Hematopoietic multipotent progenitor cell (in vitro differentiated cells): ENCODE data around the gene OR2T8. TPM values are rescaled to one million over a fixed set of nuclear protein-coding genes. Genes with fewer than 3 reads are reported as not detected.

Source experiments
- DNase-seq, 3 donors: peaks; one replicate each; pipeline ENCODE4 v3.0.0-alpha.2; 2011 to 2015; ENCODE audit warnings: low read depth in 2 of 3, low spot score in 2 of 3
- total RNA-seq: library from RNA; depleted of rRNA; stranded (reverse); fragments of >200 nt; gene quantifications from one replicate; pipeline ENCODE4 v1.2.3, GENCODE V29; 2012

Gene OR2T8, protein sequence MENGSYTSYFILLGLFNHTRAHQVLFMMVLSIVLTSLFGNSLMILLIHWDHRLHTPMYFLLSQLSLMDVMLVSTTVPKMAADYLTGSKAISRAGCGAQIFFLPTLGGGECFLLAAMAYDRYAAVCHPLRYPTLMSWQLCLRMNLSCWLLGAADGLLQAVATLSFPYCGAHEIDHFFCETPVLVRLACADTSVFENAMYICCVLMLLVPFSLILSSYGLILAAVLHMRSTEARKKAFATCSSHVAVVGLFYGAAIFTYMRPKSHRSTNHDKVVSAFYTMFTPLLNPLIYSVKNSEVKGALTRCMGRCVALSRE
- 1.6 TPM for total RNA-seq

DNA sequence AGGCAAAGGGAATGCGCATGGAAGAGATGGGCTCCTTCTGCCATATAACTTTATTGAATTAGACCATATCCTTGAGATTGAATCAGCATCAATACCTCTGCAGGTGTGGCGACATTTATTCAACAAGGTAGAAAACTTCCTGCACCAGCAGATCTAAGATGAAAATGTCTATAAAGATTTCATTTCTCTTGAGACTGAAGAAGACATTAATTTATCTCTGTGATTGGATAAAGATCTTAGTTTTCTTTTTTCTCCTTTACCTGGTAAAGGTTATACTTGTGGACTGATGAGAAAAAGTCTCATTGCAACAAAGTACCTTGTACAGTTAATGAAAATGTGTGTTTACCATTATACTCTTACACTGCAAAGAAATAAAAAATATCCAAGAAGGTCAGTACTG, at the start of gene OR2T8:
TSS of gene OR2T8 (plus strand) at position 301 of the 400 bp plus-strand sequence. CDS start 766 bp downstream, outside the sequence.
- DNase-seq, result no peak

GRCh38 chr1:247883346-247883745, 36.7 kb upstream of the OR2T8 start:
- no peak for DNase-seq

DNA sequence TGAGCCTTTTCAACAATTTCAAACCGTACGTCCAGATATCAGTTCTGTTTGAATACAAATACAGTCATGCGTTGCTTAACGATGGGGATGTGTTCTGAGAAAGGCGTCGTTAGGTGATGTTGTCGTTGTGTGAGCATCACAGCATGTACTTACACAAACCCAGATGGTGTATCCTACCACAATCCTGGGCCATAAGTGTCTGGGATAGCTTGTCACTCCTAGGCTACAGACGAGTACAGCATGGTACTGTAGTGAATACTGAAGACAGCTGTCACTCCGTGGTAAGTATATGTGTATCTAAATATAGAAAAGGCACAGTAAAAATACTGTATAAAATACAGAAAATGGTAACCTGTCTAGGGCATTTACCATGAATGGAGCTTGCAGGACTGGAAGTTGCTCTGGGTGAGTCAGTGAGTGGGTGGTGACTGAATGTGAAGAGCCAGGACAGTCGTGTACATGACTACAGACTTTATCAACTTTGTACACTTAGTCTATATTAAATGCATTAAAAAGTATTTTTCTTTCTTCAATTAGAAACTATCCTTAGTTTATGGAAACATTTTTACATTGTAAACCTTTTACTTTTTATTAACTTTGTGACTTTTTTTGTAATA, 35.1 kb upstream of the OR2T8 start:
- DNase-seq, result no peak

GRCh38 chr1:247895163-247895637, 24.9 kb upstream of the OR2T8 start, which contains the start of gene OR2W3:
OR2W3 (plus strand) TSS chr1:247895587; CDS start chr1:247895587, 0 bp downstream.
- DNase-seq, result no peak

GRCh38 chr1:247895976-247896375, 24.1 kb upstream of the OR2T8 start:
- no peak for DNase-seq

GRCh38 chr1:247904122-247904521, 15.9 kb upstream of the OR2T8 start:
- no peak for DNase-seq

DNA sequence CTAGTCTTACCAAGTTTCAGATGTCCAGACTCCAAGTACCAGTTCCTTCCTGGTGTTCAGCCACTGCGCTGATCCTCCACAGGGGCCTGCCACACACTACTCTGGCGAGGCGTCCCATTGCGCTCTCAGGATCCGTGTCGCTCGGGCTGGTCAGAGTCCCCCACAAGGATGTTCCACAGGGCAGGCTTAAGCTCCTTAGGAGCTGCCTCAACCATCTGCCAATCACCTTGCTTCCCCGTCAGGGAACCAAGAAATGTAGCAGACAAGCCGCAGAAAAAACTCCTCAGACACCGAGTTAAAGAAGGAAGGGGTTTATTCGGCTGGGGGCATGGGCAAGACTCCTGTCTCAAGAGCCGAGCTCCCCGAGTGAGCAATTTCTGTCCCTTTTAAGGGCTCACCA, 14.9 kb upstream of the OR2T8 start:
- no peak for DNase-seq

DNA sequence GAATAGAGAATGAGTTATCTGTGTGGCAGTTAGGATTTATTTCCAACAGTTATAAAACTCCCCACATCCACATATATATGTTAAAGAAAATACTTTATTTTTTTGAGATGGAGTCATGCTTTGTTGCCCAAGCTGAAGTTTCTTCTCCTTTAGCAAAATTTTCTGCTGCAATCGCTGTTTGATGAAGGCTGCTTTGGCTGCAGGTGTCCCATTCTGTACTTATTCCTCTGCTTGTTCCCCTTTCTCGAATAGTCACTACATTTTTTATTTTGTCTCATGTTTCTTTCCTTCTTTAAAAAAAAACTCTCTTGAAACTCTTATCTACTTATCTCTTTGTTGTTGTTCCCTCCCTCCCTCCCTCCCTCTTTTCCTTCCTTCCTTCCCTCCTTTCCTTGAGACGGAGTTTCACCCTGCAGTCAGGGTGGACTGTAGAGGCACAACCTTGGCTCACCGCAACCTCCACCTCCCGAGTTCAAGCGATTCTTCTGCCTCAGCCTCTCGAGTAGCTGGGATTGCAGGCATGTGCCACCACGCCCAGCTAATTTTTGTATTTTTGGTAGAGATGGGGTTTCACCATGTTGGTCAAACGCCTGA, 14.0 kb upstream of the OR2T8 start:
- peak in 2 of 3 donors; percentile 23 to 46 for DNase-seq

DNA sequence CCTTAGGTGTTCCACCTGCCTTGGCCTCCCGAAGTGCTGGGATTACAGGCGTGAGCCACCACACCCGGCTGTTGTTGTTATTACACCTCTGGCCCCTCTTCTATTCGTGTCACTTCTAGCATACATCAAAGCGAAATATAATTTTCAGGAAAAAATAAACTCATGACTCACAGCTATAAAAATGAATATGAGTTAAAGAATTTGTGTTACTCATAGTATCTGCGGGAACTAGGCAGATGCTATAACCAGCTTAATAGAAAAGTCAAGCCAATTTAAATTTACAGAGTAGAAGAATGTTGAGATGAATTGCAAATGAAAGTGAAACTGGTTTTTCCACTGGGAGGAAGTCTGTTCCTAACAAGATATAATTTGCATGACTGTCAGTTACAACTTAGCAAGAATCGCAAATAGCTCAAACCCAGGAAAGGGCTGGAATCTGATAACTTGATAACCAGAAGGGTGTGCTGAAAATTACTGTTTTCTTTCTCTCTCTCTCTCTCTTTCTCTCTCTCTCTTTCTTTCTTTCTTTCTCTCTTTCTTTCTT, 13.5 kb upstream of the OR2T8 start:
- peak in 2 of 3 donors; percentile 92 to 97 for DNase-seq

DNA sequence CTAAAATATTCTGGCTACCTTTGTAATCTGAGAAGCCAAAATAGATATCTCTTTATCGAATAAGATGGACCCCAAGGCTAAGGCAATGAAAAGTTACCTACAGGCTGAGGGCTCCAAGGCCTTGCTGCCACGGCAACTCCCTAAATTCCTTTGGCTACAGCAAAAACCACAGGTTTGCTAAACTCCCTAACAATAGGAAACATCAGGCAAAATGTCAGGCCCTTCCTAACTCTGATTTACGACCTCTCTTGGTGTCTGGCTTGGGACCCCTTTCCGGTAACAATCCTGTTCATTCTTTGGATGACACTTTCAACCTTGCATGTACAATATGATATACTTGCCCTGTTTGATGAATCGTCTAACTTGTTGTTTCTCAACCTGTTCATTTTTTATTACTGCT, 11.3 kb upstream of the OR2T8 start:
- DNase-seq, result peak in 2 of 3 donors; percentile 51 to 75

DNA sequence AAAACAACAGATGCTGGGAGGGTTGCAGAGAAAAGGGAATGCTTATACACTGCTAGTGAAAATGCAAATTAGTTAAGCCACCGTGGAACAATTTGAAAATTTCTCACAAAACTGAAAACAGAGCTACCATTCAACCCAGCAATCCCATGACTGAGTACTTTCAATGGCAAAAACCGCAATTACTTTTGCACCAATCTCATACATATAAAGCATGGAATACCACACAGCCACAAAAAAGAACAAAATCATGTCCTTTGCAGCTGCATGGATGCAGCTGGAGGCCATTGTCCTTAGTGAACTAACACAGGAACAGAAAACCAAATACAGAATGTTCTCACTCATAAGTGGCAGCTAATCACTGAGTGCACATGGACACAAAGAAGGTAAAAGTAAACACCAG, 6.3 kb upstream of the OR2T8 start:
- no peak for DNase-seq

DNA sequence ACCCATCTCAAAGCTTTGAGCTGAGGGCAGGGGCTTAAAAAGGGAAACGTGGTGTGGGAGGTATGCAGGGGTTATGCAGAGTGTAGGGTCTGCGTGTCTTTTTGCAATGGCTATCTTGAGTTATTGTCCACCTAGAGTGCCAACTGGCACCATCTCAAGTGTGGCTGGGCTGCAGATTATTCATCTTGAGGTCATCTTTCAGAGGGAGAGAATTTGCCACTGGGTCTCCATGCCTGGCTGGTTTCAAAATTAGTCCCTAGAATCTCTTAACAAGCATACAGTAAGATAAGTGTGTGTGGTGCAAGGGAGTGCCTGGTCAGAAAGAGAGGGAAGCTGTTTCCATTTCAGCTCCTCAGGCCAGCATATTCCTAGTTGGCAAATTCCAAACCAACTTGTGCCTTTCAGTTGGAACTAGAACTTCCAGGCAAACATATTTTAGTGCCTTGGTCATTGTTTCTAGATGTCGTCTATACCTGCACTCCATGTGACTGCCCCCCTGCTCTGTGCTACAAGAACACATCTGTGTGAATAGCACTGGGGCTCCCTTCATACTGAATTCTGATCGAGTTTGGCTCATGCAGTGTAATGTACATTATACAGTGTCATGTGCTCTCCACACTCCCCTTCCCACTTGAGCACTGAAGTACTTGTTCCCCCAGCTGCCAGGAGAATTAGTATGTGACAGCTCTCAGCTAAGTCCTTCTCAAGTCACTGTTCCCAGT, 5.0 kb upstream of the OR2T8 start:
- peak in 1 of 3 donors; percentile 9 for DNase-seq

DNA sequence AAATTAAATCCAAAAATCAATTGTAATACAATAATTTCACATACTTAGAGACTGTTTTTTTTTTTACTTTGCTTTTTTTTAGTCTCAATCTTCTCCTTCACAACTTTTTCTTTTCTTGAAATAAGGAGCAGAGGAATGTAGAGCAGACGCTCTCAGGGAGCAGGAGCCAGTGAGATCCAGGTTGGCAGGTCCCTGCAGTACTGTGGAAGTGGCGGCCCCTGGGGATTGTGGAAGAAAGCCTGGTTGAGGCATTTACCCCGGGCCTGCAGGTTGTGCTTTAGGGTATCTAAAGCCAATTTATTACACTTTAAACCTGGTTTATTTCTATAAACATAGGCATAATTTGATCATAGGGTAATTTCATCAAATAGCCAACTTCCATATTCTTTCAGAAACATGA, 3.9 kb downstream of the OR2T8 start:
- no peak for DNase-seq

GRCh38 chr1:247924868-247925267, 4.8 kb downstream of the OR2T8 start, which contains the start of gene OR2AJ1:
OR2AJ1 (plus strand) TSS chr1:247924889; CDS start chr1:247933769, 8,880 bp downstream.
- DNase-seq, result no peak

DNA sequence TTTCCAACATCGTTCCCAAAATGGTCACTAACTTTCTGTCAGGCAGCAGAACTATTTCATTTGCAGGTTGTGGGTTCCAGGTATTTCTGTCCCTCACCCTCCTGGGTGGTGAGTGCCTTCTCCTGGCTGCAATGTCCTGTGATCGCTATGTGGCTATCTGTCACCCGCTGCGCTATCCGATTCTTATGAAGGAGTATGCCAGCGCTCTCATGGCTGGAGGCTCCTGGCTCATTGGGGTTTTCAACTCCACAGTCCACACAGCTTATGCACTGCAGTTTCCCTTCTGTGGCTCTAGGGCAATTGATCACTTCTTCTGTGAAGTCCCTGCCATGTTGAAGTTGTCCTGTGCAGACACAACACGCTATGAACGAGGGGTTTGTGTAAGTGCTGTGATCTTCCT, 13.9 kb downstream of the OR2T8 start:
- DNase-seq, result no peak

GRCh38 chr1:247935781-247936180, 15.7 kb downstream of the OR2T8 start:
- DNase-seq, result no peak

DNA sequence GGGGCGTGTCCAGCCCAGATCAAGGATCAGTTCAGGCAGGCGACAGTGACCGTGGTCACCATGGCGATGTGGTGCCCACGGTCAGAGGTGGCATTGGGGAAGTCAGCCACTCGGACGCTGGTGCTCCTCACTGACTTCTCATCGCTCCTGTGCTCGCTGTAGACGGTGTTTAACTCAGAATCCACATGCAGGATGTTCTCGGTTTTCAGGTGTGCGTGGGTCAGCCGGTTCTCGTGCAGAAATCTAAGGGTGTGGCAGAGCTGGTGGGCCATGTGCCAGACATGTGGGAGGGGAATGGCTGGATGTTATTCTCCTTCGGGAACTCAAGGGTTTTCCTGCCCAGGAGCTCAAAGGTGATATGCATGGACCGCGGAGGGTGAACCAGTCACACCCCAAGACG, 16.4 kb downstream of the OR2T8 start:
- no peak for DNase-seq

GRCh38 chr1:247936965-247937734, 17.1 kb downstream of the OR2T8 start:
- DNase-seq, result peak; percentile 68 to 96 (median 95)

DNA sequence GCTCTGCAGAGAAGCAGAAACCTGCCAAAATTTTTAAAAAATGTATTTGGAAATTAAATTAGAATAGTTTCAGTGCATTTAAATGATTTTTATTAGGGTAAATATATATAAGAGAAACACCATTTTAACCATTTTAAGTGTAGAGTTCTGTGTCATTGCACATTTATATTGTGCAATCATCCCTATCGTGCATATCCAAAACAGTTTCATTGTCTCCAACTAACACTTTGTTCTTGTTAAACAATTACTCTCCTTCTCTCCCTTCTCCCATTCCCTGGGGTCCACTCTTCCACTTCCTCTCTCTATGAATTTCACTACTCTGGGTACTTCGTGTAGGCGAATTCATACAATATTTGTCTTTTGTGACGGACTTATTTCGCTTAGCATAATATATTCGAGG, 22.6 kb downstream of the OR2T8 start:
- no peak for DNase-seq

DNA sequence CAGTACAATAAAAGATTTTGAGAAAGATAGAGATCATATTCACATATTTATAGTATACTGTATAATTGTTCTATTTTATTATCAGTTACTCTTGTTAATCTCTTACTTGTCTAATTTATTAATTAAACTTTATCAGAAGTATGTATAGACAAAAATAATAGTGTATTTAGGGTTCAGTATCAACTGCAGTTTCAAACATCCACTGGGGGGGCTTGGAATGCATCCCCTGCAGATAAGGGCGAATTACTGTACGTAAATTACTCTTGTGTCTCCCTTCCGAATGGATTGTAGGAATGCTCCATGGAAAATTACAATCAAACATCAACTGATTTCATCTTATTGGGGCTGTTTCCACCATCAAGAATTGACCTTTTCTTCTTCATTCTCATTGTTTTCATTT, 28.5 kb downstream of the OR2T8 start, which contains the start of gene OR2L8:
TSS of gene OR2L8 (plus strand) at position 301 of the 400 bp plus-strand sequence. CDS start at position 301, 0 bp downstream.
- DNase-seq, result no peak
